ENCODE data around the gene GALNTL6.

DNA sequence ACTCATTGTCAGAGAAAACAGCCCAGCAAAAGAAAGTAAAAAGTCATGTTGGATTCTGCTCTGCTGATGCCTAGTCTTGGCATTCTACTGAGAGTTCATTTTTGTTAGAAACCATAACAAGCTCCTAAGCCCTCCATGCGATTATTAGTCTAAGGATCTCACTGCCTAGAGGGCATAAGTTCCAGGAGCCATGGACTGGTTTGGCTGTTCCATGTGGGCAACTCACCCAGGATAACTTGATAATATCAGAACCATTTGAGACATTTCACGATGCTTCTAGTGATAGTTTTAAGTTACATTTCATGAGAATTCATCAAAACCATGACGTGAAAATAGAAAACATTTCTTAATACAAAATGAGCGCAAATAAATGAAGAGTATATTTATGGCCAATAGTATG lies 978.6 kb downstream of the GALNTL6 start:
- TF ChIP-seq, protein P1, sequence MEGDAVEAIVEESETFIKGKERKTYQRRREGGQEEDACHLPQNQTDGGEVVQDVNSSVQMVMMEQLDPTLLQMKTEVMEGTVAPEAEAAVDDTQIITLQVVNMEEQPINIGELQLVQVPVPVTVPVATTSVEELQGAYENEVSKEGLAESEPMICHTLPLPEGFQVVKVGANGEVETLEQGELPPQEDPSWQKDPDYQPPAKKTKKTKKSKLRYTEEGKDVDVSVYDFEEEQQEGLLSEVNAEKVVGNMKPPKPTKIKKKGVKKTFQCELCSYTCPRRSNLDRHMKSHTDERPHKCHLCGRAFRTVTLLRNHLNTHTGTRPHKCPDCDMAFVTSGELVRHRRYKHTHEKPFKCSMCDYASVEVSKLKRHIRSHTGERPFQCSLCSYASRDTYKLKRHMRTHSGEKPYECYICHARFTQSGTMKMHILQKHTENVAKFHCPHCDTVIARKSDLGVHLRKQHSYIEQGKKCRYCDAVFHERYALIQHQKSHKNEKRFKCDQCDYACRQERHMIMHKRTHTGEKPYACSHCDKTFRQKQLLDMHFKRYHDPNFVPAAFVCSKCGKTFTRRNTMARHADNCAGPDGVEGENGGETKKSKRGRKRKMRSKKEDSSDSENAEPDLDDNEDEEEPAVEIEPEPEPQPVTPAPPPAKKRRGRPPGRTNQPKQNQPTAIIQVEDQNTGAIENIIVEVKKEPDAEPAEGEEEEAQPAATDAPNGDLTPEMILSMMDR (IDR thresholded peaks at IDR 0.05 in 2 of 3, conservative IDR thresholded peaks at IDR 0.05 in 1 of 3; ENCODE audit: insufficient read depth in 2 of 3, low read depth in 1 of 3, low read length in 3 of 3) = no peak
- TF ChIP-seq MEF2D (tag; conservative IDR thresholded peaks at IDR 0.05; ENCODE audit: low read depth) (no peak), DIDO1 (tag; IDR thresholded peaks at IDR 0.05; ENCODE audit: low read depth) (no peak), ZBTB8A (IDR thresholded peaks at IDR 0.05; ENCODE audit: partially characterized antibody) (no peak), MXI1 (IDR thresholded peaks at IDR 0.05; ENCODE audit: low read depth, low read length) (no peak), ZNF239 (CRISPR knock-in tag; IDR thresholded peaks at IDR 0.05) (no peak), SMARCC2 (IDR thresholded peaks at IDR 0.05; ENCODE audit: low read depth) (no peak), EZH2 (IDR thresholded peaks at IDR 0.05; ENCODE audit: borderline replicate concordance, low read depth, low read length) (no peak), POLR2A (conservative IDR thresholded peaks at IDR 0.05) (no peak), ZNF561 (CRISPR knock-in tag; conservative IDR thresholded peaks at IDR 0.05) (no peak)
- TF ChIP-seq, protein P2, sequence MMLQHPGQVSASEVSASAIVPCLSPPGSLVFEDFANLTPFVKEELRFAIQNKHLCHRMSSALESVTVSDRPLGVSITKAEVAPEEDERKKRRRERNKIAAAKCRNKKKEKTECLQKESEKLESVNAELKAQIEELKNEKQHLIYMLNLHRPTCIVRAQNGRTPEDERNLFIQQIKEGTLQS (IDR thresholded peaks at IDR 0.05) = no peak
- TF ChIP-seq, protein P2 (CRISPR knock-in tag; conservative IDR thresholded peaks at IDR 0.05) = no peak

Data from K562 (cell line).